T47D (cell line): Measurements from ENCODE around the gene EHMT2.
A peak's percentile ranks its signal among the peaks of the same experiment; 100 is the strongest.
"Not testable (repeated sequence)": the region's sequence is repeated elsewhere in the genome, so short reads cannot be mapped to it uniquely, and the experiment has no call there.

ENCODE experiments used
- DNase-seq, 2 experiments: peaks; one replicate each; pipeline versions ENCODE4 v3.0.0 to v3.0.0-alpha.2; 2011 to 2012; ENCODE audit warnings: low read depth in 1 of 2, low spot score in 1 of 2
- JUND ChIP-seq: IDR thresholded peaks from 2 replicates; pipeline ENCODE4 v1.6.1; 2012; ENCODE audit warnings: low read depth
- in situ Hi-C: cut with HindIII; loops from 2 replicates; pipeline ENCODE4 v1.10.0; 2016; ENCODE audit warnings: low sequenced_read_pairs, low pct_unique_long_range_greater_than_20kb

EHMT2 gene

GRCh38 chr6:31870385-31870921 is 27.0 kb downstream of the EHMT2 start:
- in situ Hi-C loops, result no loop called here
- TF ChIP-seq JUND, result no peak
- no peak for DNase-seq

GRCh38 chr6:31869343-31869742 is 28.2 kb downstream of the EHMT2 start:
- in situ Hi-C loops, result no loop called here
- no peak for TF ChIP-seq JUND
- no peak for DNase-seq

GRCh38 chr6:31868658-31868971 is 28.9 kb downstream of the EHMT2 start:
- DNase-seq, in situ Hi-C loops: not testable (repeated sequence)

GRCh38 chr6:31865205-31866118 is 32.0 kb downstream of the EHMT2 start:
- in situ Hi-C loops, result no loop called here
- no peak for DNase-seq
- no peak for TF ChIP-seq JUND

GRCh38 chr6:31864818-31865204 is 32.7 kb downstream of the EHMT2 start:
- DNase-seq, result no peak
- TF ChIP-seq JUND, result no peak
- in situ Hi-C loops, result no loop called here

- in situ Hi-C loops, DNase-seq: not testable (repeated sequence)
Observed at GRCh38 chr6:31864123-31864562, 33.4 kb downstream of the EHMT2 start.

GRCh38 chr6:31862344-31863235 is 34.9 kb downstream of the EHMT2 start, which contains the start of gene NEU1:
TSS of gene NEU1 (minus strand) at chr6:31862821. CDS start at chr6:31862776, 45 bp downstream.
- in situ Hi-C loops, result no loop called here
- TF ChIP-seq JUND, result no peak
- peak; percentile 100 for DNase-seq

GRCh38 chr6:31861919-31862343 is 35.6 kb downstream of the EHMT2 start:
- TF ChIP-seq JUND, result no peak
- DNase-seq, result no peak
- in situ Hi-C loops, result no loop called here

GRCh38 chr6:31861150-31861549 is 36.3 kb downstream of the EHMT2 start:
- in situ Hi-C loops, result no loop called here
- DNase-seq, result no peak
- TF ChIP-seq JUND, result no peak

GRCh38 chr6:31860349-31860748 is 37.1 kb downstream of the EHMT2 start:
- DNase-seq, result no peak
- in situ Hi-C loops, result no loop called here
- TF ChIP-seq JUND, result no peak

GRCh38 chr6:31859923-31860322 is 37.6 kb downstream of the EHMT2 start:
- in situ Hi-C loops, result no loop called here
- TF ChIP-seq JUND, result no peak
- DNase-seq, result no peak

GRCh38 chr6:31858707-31859106 is 38.8 kb downstream of the EHMT2 start:
- in situ Hi-C loops, result no loop called here
- TF ChIP-seq JUND, result no peak
- DNase-seq, result no peak

GRCh38 chr6:31857774-31858173 is 39.7 kb downstream of the EHMT2 start:
- in situ Hi-C loops, result not testable (repeated sequence)

GRCh38 chr6:31851980-31852718 is 45.3 kb downstream of the EHMT2 start:
- in situ Hi-C loops, DNase-seq: not testable (repeated sequence)

More at GRCh38 chr6:31857774-31858173, 39.7 kb downstream of the EHMT2 start:
- not testable (repeated sequence) for DNase-seq
